ENCODE data around the gene B9D1.

The B9D1 gene

DNA sequence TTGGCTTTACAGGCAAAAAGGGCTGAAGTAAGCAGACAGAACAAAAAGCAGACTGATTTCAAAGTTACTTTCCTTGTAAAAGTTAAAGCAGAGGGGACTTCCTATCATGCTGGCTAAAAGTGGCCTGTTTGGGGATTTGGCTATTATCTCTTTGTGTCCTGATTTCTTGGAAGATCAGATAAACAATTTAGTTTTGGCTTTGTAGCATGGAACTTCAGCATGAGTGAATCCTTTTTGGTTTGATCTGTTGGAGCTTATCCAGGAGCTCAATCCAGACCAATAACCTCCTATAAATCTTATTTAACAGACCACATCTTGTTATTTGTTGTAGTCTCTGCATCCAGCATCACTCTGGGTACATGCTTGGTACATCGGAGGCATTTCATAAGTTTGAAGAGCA lies 39.6 kb upstream of the B9D1 start:
- TF ChIP-seq, protein P1, sequence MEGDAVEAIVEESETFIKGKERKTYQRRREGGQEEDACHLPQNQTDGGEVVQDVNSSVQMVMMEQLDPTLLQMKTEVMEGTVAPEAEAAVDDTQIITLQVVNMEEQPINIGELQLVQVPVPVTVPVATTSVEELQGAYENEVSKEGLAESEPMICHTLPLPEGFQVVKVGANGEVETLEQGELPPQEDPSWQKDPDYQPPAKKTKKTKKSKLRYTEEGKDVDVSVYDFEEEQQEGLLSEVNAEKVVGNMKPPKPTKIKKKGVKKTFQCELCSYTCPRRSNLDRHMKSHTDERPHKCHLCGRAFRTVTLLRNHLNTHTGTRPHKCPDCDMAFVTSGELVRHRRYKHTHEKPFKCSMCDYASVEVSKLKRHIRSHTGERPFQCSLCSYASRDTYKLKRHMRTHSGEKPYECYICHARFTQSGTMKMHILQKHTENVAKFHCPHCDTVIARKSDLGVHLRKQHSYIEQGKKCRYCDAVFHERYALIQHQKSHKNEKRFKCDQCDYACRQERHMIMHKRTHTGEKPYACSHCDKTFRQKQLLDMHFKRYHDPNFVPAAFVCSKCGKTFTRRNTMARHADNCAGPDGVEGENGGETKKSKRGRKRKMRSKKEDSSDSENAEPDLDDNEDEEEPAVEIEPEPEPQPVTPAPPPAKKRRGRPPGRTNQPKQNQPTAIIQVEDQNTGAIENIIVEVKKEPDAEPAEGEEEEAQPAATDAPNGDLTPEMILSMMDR (IDR thresholded peaks at IDR 0.05; ENCODE audit: insufficient read depth, low read length, missing control alignments) = no peak
- ChIA-PET POLR2A (no interaction called here), CTCF (interaction anchor here (0.9 to 1.5 kb wide), 2 partner anchors 9 to 39 kb away, joined by 3 to 6 read pairs; partner anchors contain the start of gene B9D1)
- H3K4me3 ChIP-seq (ENCODE audit: low read depth, low read length) = no peak overlapping the region
- DNase-seq (ENCODE audit: low read depth, low spot score) = no peak

DNA sequence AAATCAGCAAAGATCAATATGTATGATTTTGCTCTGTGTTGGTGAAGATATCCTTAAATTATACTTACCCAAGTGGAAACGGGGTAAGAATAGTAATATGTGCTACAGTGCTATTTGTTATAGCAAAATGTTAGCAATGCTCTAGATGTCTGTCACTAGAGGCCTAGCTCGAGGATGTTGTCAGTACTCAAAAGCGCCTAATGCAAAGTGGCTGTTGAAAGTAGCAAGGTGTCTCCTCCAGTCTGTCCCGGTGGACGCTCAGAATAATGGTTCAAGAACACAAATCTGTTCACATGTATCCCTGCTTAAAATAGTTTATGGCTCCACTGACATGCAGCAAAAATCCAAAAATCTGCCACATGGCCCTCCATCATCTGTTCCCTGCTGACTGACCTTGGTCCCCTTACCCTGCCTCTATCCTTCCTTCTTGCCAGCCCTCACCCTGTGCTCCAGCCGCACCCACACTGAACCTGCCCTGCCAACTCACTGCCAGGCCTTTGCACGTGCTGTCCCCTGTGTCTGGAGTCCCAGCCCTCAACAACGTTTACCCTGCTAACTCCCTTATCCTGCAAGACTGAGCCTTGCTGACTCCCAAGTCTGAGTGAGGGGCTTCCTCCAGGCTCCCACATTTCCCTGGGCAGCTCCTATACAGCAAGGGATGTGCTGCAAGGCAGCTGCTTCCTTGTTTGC lies 38.9 kb upstream of the B9D1 start:
- TF ChIP-seq, protein P1 (IDR thresholded peaks at IDR 0.05; ENCODE audit: insufficient read depth, low read length, missing control alignments) = no peak
- ChIA-PET CTCF (interaction anchor here (0.9 to 1.5 kb wide), 2 partner anchors 8 to 39 kb away, joined by 3 to 6 read pairs; partner anchors contain the start of gene B9D1), POLR2A (no interaction called here)
- H3K4me3 ChIP-seq (ENCODE audit: low read depth, low read length) = no peak overlapping the region
- no peak for DNase-seq (ENCODE audit: low read depth, low spot score)

DNA sequence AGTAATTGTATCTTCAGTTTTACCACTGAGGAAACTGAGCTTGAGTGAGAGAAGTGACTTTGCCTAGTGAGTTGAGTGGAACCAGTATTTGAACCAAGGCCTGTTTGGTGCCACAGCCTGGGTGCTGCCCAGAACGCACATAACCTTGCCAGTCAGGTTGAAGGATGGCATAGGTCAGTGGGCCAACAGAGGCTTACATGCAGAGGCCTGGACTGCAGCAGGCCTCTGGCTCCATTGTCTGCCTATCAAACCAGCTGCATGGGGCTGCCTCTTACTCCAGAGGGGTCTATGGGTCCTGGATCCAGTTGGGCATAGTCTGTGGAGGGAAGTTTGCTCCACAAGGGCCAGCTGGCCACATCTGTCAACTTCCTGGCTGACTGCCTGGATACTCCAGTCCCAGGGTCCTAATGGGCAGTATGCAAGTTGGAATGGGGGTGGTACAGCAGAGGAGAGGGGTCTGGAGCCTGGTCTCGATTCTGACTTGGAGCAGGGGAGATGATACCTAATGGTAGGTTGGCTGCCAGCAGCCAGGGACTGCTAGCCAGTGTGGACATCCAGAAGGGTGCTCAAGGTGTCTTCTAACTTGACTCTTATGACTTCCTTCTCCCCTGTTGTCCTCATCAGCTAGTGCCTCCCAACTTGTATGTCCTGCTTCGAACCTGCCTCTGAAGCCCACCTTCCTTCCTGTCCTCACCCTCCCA lies 37.4 kb upstream of the B9D1 start:
- ChIA-PET CTCF (interaction anchor here (1.2 kb wide), 2 partner anchors 11 to 37 kb away, joined by 3 read pairs; partner anchors contain the start of gene B9D1), POLR2A (no interaction called here)
- no peak for DNase-seq (ENCODE audit: low read depth, low spot score)
- TF ChIP-seq, protein P1 (IDR thresholded peaks at IDR 0.05; ENCODE audit: insufficient read depth, low read length, missing control alignments) = no peak
- H3K4me3 ChIP-seq (ENCODE audit: low read depth, low read length) = no peak overlapping the region

DNA sequence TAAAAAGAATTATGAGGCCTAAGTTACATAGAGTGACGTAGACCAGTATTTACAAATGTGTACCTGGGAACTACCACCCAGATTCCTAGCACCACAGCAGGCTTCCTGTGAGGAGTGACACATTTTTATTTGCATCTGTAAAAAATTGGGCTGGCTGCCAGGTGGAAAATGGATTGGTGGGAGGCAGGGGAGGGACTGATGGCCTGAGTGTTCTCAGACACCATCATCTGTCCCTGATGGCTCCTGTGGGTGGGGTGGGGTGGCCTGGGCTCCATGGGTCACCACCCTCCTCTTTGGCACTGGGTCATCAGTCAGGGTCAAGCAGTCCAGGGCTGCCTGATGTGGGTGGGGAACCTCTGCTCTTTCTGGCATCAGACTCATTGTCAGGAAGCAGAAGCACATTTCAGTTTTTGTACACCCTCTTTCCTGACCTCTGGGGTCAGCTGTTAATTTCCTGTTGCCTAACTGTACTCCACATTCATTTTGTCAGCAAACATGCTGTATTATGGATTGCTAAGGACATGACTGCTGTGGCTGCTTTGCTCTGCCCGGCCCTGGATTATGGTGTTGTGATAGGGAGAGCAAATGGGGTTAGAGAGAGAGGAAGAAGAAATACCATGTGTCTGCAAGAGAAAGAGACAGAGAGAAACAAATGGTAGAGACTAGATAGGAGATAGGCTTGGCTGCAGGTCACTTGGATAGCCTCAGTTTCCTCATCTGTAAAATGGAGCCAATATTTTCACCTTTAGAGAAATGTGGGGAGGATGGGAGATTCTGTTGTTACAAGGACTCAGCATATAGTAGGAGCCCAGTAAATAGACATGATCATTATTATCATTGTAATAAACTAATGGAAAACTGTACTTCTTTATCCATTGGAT lies 36.0 kb upstream of the B9D1 start:
- ChIA-PET POLR2A (no interaction called here), CTCF (no interaction called here)
- H3K4me3 ChIP-seq (ENCODE audit: low read depth, low read length) = no peak overlapping the region
- TF ChIP-seq, protein P1 (IDR thresholded peaks at IDR 0.05; ENCODE audit: insufficient read depth, low read length, missing control alignments) = no peak
- no peak for DNase-seq (ENCODE audit: low read depth, low spot score)

DNA sequence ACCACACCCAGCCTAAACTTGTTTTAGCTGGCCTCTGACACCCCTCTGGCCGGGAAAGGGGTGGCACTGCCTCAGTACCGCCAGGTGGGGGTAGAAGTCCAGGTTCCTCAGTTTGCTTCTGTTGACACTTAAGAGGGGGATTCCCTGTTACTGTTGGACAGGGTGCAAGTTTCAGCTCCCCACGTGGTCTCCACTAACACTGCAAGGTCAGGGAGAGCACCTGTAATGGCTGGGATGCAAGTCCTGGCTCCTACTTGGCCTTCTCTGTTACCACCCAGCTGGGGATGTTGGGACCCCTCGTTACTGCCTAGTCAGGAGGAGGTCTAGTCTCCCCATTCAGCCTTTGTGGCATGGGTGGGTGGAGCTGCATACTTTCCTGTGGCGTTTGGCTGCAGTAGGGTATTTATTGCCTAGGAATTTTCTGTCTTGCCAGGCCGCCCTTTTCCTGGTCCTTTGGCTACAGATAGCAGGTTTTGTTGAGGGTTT lies 35.1 kb upstream of the B9D1 start:
- CTCF ChIA-PET = no interaction called here
- TF ChIP-seq, protein P1 (IDR thresholded peaks at IDR 0.05; ENCODE audit: insufficient read depth, low read length, missing control alignments) = no peak
- POLR2A ChIA-PET = no interaction called here
- H3K4me3 ChIP-seq (ENCODE audit: low read depth, low read length) = no peak overlapping the region
- no peak for DNase-seq (ENCODE audit: low read depth, low spot score)
